Neural cell (in vitro differentiated cells): ENCODE measurements around the gene FMN2. TPM values are rescaled to one million over a fixed set of nuclear protein-coding genes. Genes with fewer than 3 reads are reported as not detected.

Experiments
- H2AFZ ChIP-seq: fragments of 200-600, 300-800 bp; sonication (generic), shearing (Covaris generic); 2 replicates; pipeline ENCODE4 v1.6.0; 2014; ENCODE audit warnings: low read depth, mild to moderate bottlenecking, antibody characterized with exemption, low read length, moderate library complexity
- H3F3A ChIP-seq: fragments of 200-600 bp; shearing (Covaris generic); 2 replicates; pipeline ENCODE4 v1.6.1; 2016; ENCODE audit warnings: mild to moderate bottlenecking, moderate library complexity, mixed read lengths, antibody characterized with exemption, low read length; ENCODE audit not compliant: insufficient read depth, poor library complexity, severe bottlenecking
- H3K27ac ChIP-seq: fragments of 200-600, 300-800 bp; sonication (generic), shearing (Covaris generic); 2 replicates; pipeline ENCODE4 v1.5.1; 2014; ENCODE audit warnings: mild to moderate bottlenecking, low read length, moderate library complexity
- H3K27me3 ChIP-seq: fragments of 300-800, 200-600 bp; sonication (generic), shearing (Covaris generic); 2 replicates; pipeline ENCODE4 v1.6.0; 2014; ENCODE audit warnings: mild to moderate bottlenecking, low read depth, low read length, moderate library complexity; ENCODE audit not compliant: insufficient read depth
- H3K36me3 ChIP-seq: fragments of 300-800, 200-600 bp; sonication (generic), shearing (Covaris generic); 2 replicates; pipeline ENCODE4 v1.5.1; 2014; ENCODE audit warnings: mild to moderate bottlenecking, antibody characterized with exemption, low read length, moderate library complexity; ENCODE audit not compliant: insufficient read depth
- H3K4me2 ChIP-seq: fragments of 300-800, 200-600 bp; sonication (generic), shearing (Covaris generic); 2 replicates; pipeline ENCODE4 v1.6.0; 2014; ENCODE audit warnings: mild to moderate bottlenecking, low read length
- H3K4me3 ChIP-seq: fragments of 300-800, 200-600 bp; sonication (generic), shearing (Covaris generic); 2 replicates; pipeline ENCODE4 v1.5.1; 2014; ENCODE audit warnings: mild to moderate bottlenecking, low read length, moderate library complexity
- H3K79me2 ChIP-seq: fragments of 200-600 bp; shearing (Covaris generic); replicated peaks from 2 replicates; pipeline ENCODE4 v1.6.0; 2014; ENCODE audit warnings: mild to moderate bottlenecking, low read length, moderate library complexity; ENCODE audit not compliant: insufficient read depth
- H3K9ac ChIP-seq: fragments of 300-800, 200-600 bp; sonication (generic), shearing (Covaris generic); 2 replicates; pipeline ENCODE4 v1.6.1; 2016; ENCODE audit warnings: mild to moderate bottlenecking, low read length, mixed read lengths
- H3K9me2 ChIP-seq: fragments of 200-600 bp; shearing (Covaris generic); 2 replicates; pipeline ENCODE4 v1.6.1; 2016; ENCODE audit warnings: mild to moderate bottlenecking, low read length, mixed read lengths; ENCODE audit not compliant: insufficient read depth
- H3K9me3 ChIP-seq: fragments of 200-600, 300-800 bp; sonication (generic), shearing (Covaris generic); 2 replicates; pipeline ENCODE4 v1.6.1; 2016; ENCODE audit warnings: mild to moderate bottlenecking, mixed run types, low read length, moderate library complexity, mixed read lengths
- H4K20me1 ChIP-seq: fragments of 200-600 bp; shearing (Covaris generic); 2 replicates; pipeline ENCODE4 v1.6.1; 2016; ENCODE audit warnings: mild to moderate bottlenecking, mixed run types; ENCODE audit not compliant: insufficient read depth
- CTCF ChIP-seq: fragments of 450-650 bp; IDR thresholded peaks from 2 replicates; pipeline ENCODE4 v1.5.1; 2014; ENCODE audit warnings: antibody characterized with exemption, mild to moderate bottlenecking, moderate library complexity; ENCODE audit not compliant: poor library complexity, severe bottlenecking
- EP300 ChIP-seq: fragments of 450-650 bp; conservative IDR thresholded peaks from 2 replicates; pipeline ENCODE4 v1.6.1; 2014; ENCODE audit warnings: antibody characterized with exemption, mild to moderate bottlenecking, moderate library complexity; ENCODE audit not compliant: poor library complexity, severe bottlenecking
- EZH2 ChIP-seq: fragments of 200-600, 300-800 bp; shearing (Covaris generic), sonication (generic); IDR thresholded peaks from 2 replicates; pipeline ENCODE4 v1.6.1; 2014; ENCODE audit warnings: antibody characterized with exemption, low read length, borderline replicate concordance, mild to moderate bottlenecking; ENCODE audit not compliant: insufficient read depth, poor library complexity, severe bottlenecking
- MXI1 ChIP-seq: fragments of 450-650 bp; conservative IDR thresholded peaks from 2 replicates; pipeline ENCODE4 v1.6.1; 2014; ENCODE audit warnings: antibody characterized with exemption, mild to moderate bottlenecking; ENCODE audit not compliant: poor library complexity, severe bottlenecking
- POLR2AphosphoS5 ChIP-seq: IDR thresholded peaks from 2 replicates; pipeline ENCODE4 v1.6.1; 2012
- RAD21 ChIP-seq: fragments of 450-650 bp; conservative IDR thresholded peaks from 2 replicates; pipeline ENCODE4 v1.6.1; 2014; ENCODE audit warnings: antibody characterized with exemption, mild to moderate bottlenecking, moderate library complexity
- REST ChIP-seq: IDR thresholded peaks from 2 replicates; pipeline ENCODE4 v1.6.1; 2012; ENCODE audit warnings: borderline replicate concordance
- SMC3 ChIP-seq: fragments of 450-650 bp; conservative IDR thresholded peaks from 2 replicates; pipeline ENCODE4 v1.6.1; 2014; ENCODE audit warnings: antibody characterized with exemption, mild to moderate bottlenecking, moderate library complexity; ENCODE audit not compliant: poor library complexity
- TAF1 ChIP-seq: IDR thresholded peaks from 2 replicates; pipeline ENCODE4 v1.6.1; 2012; ENCODE audit warnings: low read depth
- polyA plus RNA-seq: library from polyadenylated mRNA; depleted of rRNA; stranded (reverse); fragments of >200 nt; gene quantifications from 2 replicates; pipeline ENCODE4 v1.2.3, GENCODE V29; 2014

The FMN2 gene
- polyA plus RNA-seq, 1 donor from 2014 or later = 23.9 TPM

DNA sequence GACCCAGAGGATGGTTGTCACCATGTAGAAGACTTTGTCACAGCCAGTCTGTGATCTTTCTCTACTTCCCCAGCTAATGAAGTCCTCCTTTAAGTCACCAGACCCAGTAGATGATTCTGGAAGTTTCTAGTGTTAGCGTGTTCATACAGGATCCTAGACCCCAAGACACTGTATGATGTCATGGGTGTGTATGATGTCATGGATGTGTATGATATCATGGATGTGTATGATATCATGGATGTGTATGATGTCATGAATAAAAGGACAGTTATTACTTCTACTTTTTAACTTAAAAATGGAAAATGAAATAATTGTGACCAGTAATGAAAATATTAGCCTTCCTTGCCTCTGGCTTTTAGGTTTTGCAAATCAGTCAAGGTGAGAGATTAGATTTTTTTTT lies 260.0 kb downstream of the FMN2 start:
- TF ChIP-seq RAD21 (no peak), SMC3 (no peak), MXI1 (no peak), POLR2AphosphoS5 (no peak), EP300 (no peak), EZH2 (no peak), REST (no peak), TAF1 (no peak), CTCF (no peak)
- Histone ChIP-seq H3K9ac (no peak overlapping the region), H3K27ac (no peak overlapping the region), H3K79me2 (no peaks in the 10 kb centered on the region), H4K20me1 (no peaks in the 10 kb centered on the region), H3K27me3 (no peaks in the 10 kb centered on the region), H3K36me3 (no peaks in the 10 kb centered on the region), H3F3A (no peaks in the 10 kb centered on the region), H3K4me2 (no peak overlapping the region), H3K9me3 (no peaks in the 10 kb centered on the region), H3K4me3 (no peak overlapping the region), H3K9me2 (no peaks in the 10 kb centered on the region), H2AFZ (no peak overlapping the region)

DNA sequence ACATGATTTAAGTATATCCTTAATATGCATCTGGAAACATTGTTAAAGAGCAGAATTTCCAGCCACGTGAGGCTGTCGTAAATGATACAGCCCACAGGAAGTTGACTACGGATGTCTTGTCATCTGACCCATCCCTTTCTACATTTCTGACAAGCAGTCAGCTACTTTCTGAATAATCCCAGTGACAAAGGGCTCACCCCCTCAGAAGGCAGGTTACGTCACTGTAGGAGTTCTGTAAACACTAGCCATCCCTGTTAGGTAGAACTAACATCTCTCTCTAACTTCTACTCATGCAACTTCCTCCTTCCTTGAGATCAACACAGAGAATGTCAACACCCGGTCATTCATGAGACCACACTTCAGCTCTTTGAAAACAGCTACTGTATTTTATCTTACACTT lies 261.1 kb downstream of the FMN2 start:
- no peak overlapping the region for H3K4me2 ChIP-seq

More for the DNA sequence above, 261.1 kb downstream of the FMN2 start:
- Histone ChIP-seq H3K27ac (no peak overlapping the region), H3K4me3 (no peak overlapping the region), H3K27me3 (no peaks in the 10 kb centered on the region), H3K79me2 (no peaks in the 10 kb centered on the region), H3K9ac (no peak overlapping the region), H4K20me1 (no peaks in the 10 kb centered on the region), H3K9me2 (no peaks in the 10 kb centered on the region), H3F3A (no peaks in the 10 kb centered on the region), H2AFZ (no peak overlapping the region), H3K9me3 (no peaks in the 10 kb centered on the region), H3K36me3 (no peaks in the 10 kb centered on the region)
- no peak for TF ChIP-seq SMC3
- no peak for TF ChIP-seq POLR2AphosphoS5
- TF ChIP-seq RAD21 = no peak
- no peak for TF ChIP-seq CTCF
- no peak for TF ChIP-seq TAF1
- TF ChIP-seq EZH2 = no peak
- TF ChIP-seq EP300 = no peak
- no peak for TF ChIP-seq MXI1
- no peak for TF ChIP-seq REST
